OCI-LY3 (cell line): Measurements from ENCODE around the gene CDKN3.
"Not testable (repeated sequence)": the region's sequence is repeated elsewhere in the genome, so short reads cannot be mapped to it uniquely, and the experiment has no call there.

Experiments used
- H2AFZ ChIP-seq: fragments of 200-600, 300-600 bp; shearing (Covaris generic); 2 replicates; pipeline ENCODE4 v1.6.0; 2014; ENCODE audit warnings: antibody characterized with exemption, low read depth, low read length
- H3K27ac ChIP-seq: fragments of 200-600, 300-600 bp; sonication (generic); 2 replicates; pipeline ENCODE4 v1.5.1; 2014; ENCODE audit warnings: mild to moderate bottlenecking, low read length, moderate library complexity, mixed read lengths
- H3K27me3 ChIP-seq: fragments of 200-600, 300-600 bp; sonication (generic); 2 replicates; pipeline ENCODE4 v1.6.1; 2014; ENCODE audit warnings: low read depth, low read length, mixed read lengths
- H3K36me3 ChIP-seq: fragments of 200-600, 300-600 bp; sonication (generic); replicated peaks from 2 replicates; pipeline ENCODE3; 2014; ENCODE audit warnings: low read depth, low read length, mixed read lengths
- H3K4me1 ChIP-seq: fragments of 300-600, 200-600 bp; sonication (generic); 2 replicates; pipeline ENCODE4 v1.6.1; 2014; ENCODE audit warnings: low read length, mixed read lengths
- H3K4me2 ChIP-seq: fragments of 200-600, 300-600 bp; sonication (generic); 2 replicates; pipeline ENCODE4 v1.6.1; 2014; ENCODE audit warnings: low read length, mixed read lengths
- H3K4me3 ChIP-seq: fragments of 300-600, 200-600 bp; sonication (generic); 2 replicates; pipeline ENCODE4 v1.5.1; 2014; ENCODE audit warnings: antibody characterized with exemption, mild to moderate bottlenecking, low read length, moderate library complexity
- H3K79me2 ChIP-seq: fragments of 300-600, 200-600 bp; shearing (Covaris generic); 2 replicates; pipeline ENCODE4 v1.6.1; 2014; ENCODE audit warnings: mild to moderate bottlenecking, low read length, mixed read lengths
- H3K9ac ChIP-seq: fragments of 300-600, 200-600 bp; shearing (Covaris generic); 2 replicates; pipeline ENCODE4 v1.6.0; 2014; ENCODE audit warnings: mild to moderate bottlenecking, low read length, moderate library complexity
- H3K9me3 ChIP-seq: fragments of 200-600, 300-600 bp; shearing (Covaris generic); 2 replicates; pipeline ENCODE4 v1.6.1; 2014; ENCODE audit warnings: low read length, mixed read lengths; ENCODE audit not compliant: insufficient read depth
- H4K20me1 ChIP-seq: fragments of 200-600, 300-600 bp; sonication (generic); 2 replicates; pipeline ENCODE4 v1.6.1; 2016; ENCODE audit warnings: low read length, mixed read lengths; ENCODE audit not compliant: insufficient read depth
- EZH2phosphoT487 ChIP-seq: fragments of 200-600 bp; shearing (Covaris generic); IDR thresholded peaks from 2 replicates; pipeline ENCODE4 v1.6.1; 2018; ENCODE audit warnings: antibody characterized with exemption, mixed run types, low read depth
- TF ChIP-seq, protein P1 (sequence below): fragments of 200-600, 300-600 bp; sonication (generic); IDR thresholded peaks from 2 replicates; pipeline ENCODE4 v1.5.1; 2014; ENCODE audit warnings: antibody characterized with exemption, low read length, low read depth

CDKN3 gene

GRCh38 chr14:54392131-54392859 is 4.5 kb upstream of the CDKN3 start:
- Histone ChIP-seq H3K27me3 (peaks cover 21% of the 10 kb centered on the region), H3K9ac (no peak overlapping the region), H3K79me2 (peaks cover 3% of the 10 kb centered on the region), H4K20me1 (no peaks in the 10 kb centered on the region), H3K27ac (no peak overlapping the region), H2AFZ (no peak overlapping the region), H3K4me3 (no peak overlapping the region), H3K36me3 (no peaks in the 10 kb centered on the region), H3K4me1 (no peaks in the 10 kb centered on the region), H3K9me3 (no peaks in the 10 kb centered on the region), H3K4me2 (no peak overlapping the region)
- no peak for TF ChIP-seq EZH2phosphoT487
- TF ChIP-seq, protein P1, sequence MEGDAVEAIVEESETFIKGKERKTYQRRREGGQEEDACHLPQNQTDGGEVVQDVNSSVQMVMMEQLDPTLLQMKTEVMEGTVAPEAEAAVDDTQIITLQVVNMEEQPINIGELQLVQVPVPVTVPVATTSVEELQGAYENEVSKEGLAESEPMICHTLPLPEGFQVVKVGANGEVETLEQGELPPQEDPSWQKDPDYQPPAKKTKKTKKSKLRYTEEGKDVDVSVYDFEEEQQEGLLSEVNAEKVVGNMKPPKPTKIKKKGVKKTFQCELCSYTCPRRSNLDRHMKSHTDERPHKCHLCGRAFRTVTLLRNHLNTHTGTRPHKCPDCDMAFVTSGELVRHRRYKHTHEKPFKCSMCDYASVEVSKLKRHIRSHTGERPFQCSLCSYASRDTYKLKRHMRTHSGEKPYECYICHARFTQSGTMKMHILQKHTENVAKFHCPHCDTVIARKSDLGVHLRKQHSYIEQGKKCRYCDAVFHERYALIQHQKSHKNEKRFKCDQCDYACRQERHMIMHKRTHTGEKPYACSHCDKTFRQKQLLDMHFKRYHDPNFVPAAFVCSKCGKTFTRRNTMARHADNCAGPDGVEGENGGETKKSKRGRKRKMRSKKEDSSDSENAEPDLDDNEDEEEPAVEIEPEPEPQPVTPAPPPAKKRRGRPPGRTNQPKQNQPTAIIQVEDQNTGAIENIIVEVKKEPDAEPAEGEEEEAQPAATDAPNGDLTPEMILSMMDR: no peak

GRCh38 chr14:54392986-54393884 is 3.6 kb upstream of the CDKN3 start:
- not testable (repeated sequence) for H3K4me3 ChIP-seq, H4K20me1 ChIP-seq, H3K9ac ChIP-seq, H2AFZ ChIP-seq, H3K9me3 ChIP-seq, H3K36me3 ChIP-seq, H3K4me2 ChIP-seq, H3K4me1 ChIP-seq, H3K27ac ChIP-seq
- H3K27me3 ChIP-seq: peaks cover 12% of the 10 kb centered on the region; the same call in 1 of the 2 replicates
- peaks cover 12% of the 10 kb centered on the region for H3K79me2 ChIP-seq

DNA sequence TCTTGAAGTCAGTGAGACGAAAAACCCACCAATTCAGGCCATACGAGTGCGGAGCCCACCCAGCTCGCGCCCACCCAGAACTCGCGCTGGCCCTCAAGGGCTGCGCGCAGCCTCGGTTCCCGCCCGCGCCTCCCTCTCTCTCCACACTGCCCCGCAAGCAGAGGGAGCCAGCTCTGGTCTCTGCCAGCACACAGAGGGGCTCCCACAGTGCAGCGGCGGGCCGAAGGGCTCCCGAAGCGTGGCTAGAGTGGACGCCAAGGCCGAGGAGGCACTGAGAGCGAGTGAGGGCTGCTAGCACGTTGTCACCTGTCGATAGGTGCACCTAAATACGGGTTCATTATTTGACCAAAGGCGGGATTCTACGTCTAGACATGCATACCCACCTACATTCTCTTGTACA is 2.2 kb upstream of the CDKN3 start:
- H3K4me3 ChIP-seq: no peak overlapping the region
- no peak for TF ChIP-seq EZH2phosphoT487
- TF ChIP-seq, protein P1: no peak
- no peak overlapping the region for H3K9ac ChIP-seq
- H3K9me3 ChIP-seq: no peaks in the 10 kb centered on the region
- H3K4me1 ChIP-seq: peaks cover 11% of the 10 kb centered on the region
- peaks cover 22% of the 10 kb centered on the region for H3K79me2 ChIP-seq
- H3K4me2 ChIP-seq: no peak overlapping the region
- H3K27ac ChIP-seq: no peak overlapping the region
- no peaks in the 10 kb centered on the region for H3K36me3 ChIP-seq
- H3K27me3 ChIP-seq: no peaks in the 10 kb centered on the region
- H2AFZ ChIP-seq: no peak overlapping the region
- no peaks in the 10 kb centered on the region for H4K20me1 ChIP-seq

DNA sequence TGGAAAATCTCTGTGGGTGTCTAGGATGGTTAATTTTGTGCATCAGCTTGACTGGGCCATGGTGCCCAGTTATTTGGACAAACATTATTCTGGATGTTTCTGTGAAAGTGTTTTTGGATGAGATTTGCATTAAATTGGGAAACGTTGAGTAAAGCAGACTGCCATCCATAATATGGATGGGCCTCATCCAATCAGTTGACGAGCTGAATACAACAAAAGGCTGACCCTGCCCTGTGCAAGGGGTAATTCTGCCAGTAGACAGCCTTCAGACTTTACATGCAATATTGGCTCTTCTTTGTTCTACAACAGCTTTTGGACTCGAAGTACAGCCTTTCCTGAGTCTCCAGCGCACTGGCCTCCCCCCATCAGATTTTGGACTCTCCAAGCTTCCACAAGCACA is 1.5 kb upstream of the CDKN3 start:
- H3K4me2 ChIP-seq: no peak overlapping the region
- no peak overlapping the region for H3K27ac ChIP-seq
- no peaks in the 10 kb centered on the region for H3K9me3 ChIP-seq
- H2AFZ ChIP-seq: no peak overlapping the region
- TF ChIP-seq EZH2phosphoT487: no peak
- TF ChIP-seq, protein P1: no peak
- peaks cover 11% of the 10 kb centered on the region for H3K4me1 ChIP-seq
- no peak overlapping the region for H3K4me3 ChIP-seq
- no peaks in the 10 kb centered on the region for H4K20me1 ChIP-seq
- peaks cover 22% of the 10 kb centered on the region for H3K79me2 ChIP-seq
- H3K27me3 ChIP-seq: no peaks in the 10 kb centered on the region
- H3K9ac ChIP-seq: no peak overlapping the region
- H3K36me3 ChIP-seq: no peaks in the 10 kb centered on the region
